Left lobe of liver (tissue), 2 donors: Measurements from ENCODE around the gene RBM5. TPM values are rescaled to one million over a fixed set of nuclear protein-coding genes. Genes with fewer than 3 reads are reported as not detected.
A peak's percentile ranks its signal among the peaks of the same experiment; 100 is the strongest.

ENCODE experiments used
- ATAC-seq: fragments of 200-7000 bp; cut with Tn5 transposase; one replicate; pipeline ENCODE4 v1.9.1; 2020; ENCODE audit warnings: mild to moderate bottlenecking, moderate library complexity
- DNase-seq: peaks from one replicate; pipeline ENCODE4 v3.0.0-alpha.2; 2020; ENCODE audit warnings: low spot score
- total RNA-seq: library from RNA; stranded (reverse); gene quantifications from one replicate; pipeline ENCODE4 v1.2.1, GENCODE V29; 2021
- donor health status: DM: no; HTN: no; CAD: no; lungs with moderate emphysema.
- donor health status: DM: no; HTN: yes; CAD: no.

The RBM5 gene
- total RNA-seq, 1 donor from 2014 or later, result 50.9 TPM

DNA sequence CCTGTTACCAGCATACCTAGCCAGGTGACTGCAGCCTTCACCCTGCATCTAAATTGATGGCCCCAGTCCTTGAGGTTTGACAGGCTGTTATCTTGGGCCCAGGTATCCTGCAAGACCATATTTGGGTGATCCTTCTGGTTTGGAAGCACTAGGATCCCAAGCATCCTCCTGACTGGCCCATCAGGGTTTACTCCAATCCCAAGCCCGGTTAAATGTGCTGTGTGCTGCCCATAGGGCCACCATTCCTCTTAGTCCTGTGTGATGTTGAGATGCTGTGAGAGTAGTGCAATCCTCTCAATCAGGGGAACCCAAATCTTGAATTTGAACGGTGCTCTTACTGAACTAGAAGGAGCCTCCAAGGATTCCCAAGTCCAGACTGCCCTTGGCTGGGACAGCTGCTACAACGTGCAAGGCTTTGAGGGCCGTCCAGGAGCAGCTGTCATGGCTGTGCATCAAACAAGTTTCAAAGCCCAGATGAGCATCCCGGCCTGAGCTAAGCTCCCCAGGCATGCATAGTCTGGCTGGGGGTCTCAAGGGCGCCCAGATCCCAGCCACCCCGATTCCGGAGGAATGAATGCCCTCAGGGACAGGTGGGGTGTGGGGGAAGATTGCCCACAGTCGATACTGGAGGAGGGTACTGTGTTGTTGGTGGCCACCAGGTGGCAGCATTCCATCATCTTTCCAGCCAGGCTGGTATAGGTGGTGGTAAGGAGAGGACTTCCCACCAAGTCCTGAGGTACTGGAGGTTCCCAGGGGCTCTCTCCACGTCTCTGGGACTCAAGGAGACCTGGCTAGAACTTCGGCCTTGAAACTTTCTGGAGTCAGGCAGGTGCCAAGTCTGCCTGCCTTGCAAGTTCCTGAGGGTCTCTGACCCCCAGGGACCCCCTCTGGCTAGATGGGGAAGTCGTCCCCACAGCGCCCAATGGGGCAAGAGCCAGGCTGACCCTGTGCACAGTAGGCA is 32.6 kb downstream of the RBM5 start:
- DNase-seq (peak; percentile 73), ATAC-seq (peak; percentile 86)

DNA sequence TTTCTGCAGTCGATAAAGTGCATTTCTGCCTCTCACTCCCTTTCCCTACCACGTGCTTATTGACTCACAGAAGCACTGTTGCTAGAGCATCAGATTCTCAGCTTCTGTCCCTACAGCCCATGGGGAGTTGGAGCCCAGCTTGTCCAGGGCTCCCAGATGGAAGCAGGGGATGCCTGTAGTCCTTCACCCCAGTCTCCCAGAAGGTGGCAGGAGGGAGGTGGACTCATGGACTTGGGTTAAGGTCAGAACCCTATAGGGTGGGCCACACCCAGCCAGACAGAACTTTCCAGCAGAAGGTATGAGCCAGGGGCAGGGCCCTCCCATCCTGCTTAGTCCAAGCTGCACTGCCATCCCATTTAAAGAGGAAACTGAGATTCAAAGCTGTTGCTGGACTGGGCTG is 33.4 kb downstream of the RBM5 start:
- no peak for ATAC-seq
- no peak for DNase-seq

DNA sequence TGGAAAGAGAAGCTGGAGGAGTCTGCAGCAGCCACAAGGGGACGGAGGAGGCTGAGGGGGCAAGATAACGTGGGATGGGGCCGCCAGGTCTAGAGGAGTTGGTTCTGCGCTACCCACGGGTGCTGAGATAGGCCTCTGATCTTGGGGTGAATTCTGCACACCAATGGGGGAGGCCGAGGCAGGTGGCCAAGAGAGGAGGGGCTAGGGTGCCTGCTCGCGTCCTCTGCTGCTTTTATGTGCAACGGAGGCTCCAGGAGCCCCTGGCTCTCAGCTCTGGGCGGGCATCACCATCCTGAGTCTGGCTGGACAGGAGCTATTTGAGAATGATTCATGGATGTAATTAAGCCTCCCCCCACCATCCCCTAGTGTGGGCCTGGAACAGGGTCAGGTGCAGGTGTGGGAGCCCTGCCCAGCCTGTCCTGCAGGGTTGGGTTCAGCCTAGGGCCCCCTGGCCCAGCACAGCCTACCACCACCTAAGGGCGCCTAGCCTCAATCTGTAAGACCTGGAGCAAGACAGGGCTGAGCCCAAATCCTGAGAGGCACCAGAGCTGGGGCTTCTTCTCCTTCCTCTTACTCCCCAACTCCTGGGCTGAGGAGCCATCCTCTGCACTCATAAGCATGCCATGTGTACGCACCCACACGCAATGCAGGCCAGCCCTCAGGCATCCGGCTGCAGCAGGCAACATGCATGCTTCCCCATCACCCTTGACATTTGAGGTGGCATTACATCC is 34.1 kb downstream of the RBM5 start:
- no peak for DNase-seq
- no peak for ATAC-seq

DNA sequence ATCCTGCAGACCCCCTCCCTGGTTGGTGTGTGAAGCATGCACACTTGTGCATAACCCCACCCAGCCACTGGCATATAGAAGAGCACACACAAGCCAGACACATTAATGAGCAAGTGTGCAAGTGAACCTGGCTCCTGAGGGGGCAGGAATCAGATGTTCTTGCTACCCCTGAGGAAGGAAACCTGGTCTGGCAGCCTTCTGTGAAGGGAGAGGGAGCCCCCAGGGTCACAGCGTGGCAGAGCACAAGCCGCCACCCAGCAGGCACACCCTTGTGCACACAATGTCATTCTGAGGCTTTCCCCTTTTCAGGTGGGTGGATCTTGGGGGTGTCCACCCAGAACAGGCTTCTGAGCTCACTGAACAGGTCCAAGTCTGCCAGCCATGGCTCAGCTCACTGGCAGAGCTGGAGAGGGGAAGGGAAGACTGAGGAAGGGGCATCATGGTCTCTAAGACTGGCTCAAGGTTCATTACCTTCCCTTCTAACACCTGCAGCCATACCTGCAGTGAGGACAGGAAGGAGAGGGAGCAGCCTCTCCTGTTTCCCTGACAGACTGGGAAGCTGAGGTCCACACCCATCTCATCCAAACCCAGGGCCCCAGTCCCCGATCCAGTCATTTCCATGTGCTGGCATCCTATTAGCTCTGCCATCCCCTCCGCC is 34.8 kb downstream of the RBM5 start:
- ATAC-seq (no peak), DNase-seq (no peak)

DNA sequence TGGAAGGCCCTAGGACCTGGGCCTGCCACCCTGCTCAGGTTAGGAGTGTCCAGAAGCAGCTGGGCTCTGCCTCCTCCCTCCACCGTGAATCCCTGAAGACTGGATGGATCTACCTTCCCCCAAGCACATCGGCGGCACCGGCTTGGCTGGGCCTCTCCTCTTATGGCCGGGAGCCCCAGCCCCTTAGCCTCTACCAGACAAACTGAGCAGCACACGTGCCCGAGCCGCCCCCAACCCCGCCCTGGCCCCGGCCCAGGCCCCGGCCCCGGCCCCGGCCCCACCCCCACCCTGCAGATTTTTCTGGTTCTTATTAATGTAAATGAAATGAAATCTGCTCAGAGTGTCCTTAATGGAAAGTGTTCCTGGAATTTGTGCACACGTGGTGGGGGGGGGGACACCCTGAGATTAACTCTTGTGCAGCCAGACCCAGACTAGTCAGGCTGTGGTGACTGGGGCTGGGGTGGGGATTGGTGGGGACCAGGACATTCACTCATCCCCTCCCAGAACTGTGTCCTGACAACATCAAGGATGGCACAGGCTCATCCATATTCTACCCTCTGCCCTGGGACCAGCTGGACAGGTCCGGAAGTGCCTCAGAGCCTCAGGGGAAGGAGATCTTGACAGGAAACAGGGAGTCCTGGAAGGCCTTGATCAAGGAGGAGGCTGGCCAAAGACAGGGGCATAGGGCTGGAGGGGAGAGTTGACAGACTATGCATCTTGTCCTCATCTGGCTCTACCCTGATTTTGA is 35.5 kb downstream of the RBM5 start:
- DNase-seq, result no peak
- no peak for ATAC-seq

DNA sequence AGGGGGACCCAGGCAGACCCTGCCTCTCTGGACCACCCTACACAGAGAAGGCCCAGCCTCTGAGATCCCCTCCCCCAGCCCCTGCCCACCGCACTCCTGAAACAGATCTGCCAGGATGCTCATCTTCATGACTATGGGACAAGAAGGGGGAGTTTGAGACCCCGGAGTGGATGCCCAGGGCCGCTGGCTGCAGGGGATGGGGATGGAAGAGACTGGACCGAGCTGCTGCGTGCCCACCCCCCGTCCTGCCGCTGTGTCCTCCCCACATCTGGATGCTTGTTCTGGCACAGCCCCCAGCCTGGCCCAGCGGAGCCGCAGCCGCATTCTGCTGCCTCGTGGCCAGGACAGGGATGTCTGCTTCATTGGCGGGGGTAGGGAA is 36.1 kb downstream of the RBM5 start:
- no peak for DNase-seq
- no peak for ATAC-seq

DNA sequence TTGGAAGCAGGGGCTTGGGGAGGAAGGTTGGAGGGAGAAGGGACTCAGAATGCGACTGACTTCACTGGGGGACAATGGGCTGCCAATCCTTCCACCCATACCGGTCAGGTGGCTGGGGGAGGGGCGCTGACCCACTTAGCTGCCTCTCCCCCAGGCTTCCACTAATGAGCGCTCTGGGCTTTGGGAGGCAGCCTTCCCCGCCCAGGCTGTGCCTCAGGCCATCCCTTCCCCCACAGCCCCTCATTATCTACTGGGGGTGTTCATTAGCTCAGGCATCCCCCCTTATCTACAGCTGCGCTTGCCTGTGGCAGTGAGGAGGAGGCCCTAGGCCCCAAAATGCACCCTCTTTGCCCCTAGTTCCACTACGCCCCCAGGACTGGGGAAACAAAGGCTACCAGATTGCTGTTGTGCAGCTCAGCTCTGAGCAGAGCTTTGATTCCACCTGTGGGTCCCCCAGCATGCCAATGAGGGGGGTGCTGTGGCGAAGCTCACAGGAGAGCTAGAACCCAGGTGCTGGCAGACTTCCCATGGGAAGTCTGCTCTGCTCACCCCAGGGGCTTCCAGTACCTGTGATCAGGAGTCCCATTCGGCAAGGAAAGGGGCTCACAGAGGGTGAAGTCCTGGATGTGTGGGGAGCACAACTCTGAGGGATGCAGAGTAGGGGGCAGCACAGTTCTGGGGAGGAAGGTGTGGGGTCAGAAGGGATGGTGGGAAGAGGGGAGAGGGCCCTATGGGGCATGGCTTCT is 37.0 kb downstream of the RBM5 start:
- no peak for DNase-seq
- no peak for ATAC-seq

DNA sequence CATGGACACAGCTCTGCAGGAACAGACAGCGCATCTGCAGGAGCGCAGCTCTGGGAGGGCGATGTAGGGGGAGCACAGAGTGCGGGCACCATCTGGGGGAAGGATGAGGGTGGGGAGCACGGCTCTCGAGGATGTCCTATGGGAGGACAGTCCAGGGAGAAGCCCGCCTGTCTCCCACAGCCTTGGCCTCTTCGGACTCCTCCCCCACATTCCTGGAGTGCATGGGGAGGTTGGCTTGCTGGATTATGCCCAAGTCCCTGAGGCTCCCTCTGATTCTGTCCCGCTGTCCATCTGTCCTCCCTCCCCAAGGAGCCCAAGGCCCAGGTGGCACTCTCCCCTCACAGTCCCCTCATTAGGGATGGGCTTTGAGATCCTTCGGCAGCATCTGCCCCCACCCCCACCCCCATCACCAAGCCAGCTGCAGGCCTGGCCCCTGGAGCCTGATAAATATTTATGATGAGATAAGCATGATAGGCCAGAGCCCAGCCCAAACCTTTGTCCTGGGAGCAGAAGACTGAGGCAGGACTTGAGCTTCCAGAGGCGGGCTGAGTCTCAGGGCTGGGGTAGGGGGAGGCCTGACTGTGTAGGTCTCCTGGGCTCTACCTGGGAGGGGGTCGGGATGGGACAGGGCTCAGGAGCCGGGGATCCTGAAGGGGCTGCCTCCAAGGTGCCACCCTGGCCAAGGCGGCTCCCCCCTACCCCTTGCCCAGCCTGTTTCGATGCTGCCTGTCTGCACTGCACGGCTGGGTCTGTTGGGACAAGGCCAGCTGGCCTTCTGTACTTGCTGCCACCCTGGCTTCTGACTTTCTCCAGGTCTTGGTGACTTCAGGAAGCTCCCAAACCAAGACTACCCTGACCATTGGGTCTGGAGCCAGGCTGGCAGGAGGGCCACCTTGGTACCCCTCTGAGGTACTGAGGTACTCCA is 37.8 kb downstream of the RBM5 start:
- no peak for DNase-seq

DNA sequence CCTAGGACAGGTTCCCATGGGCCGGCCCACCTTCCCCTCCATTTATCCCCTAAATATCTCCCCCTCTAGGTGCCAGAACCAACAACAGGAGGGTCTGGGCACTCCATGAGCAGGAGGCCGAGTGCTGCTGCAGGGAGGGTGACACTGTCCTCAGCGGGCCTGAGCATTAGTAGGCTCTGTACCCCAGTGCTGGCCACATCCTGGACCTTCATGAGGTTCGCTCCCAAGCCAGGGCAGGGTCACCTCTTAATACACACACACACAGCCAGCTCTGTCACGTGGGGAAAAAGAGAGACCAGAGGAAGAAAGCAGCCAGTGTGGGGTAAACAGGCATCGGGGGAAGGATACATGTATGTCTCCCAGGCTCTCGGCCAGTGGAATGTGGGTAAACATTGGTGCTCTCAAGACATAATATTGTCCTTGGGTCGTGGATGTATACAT is 38.6 kb downstream of the RBM5 start:
- no peak for ATAC-seq
- DNase-seq, result no peak

More for the DNA sequence above, 37.8 kb downstream of the RBM5 start:
- no peak for ATAC-seq

DNA sequence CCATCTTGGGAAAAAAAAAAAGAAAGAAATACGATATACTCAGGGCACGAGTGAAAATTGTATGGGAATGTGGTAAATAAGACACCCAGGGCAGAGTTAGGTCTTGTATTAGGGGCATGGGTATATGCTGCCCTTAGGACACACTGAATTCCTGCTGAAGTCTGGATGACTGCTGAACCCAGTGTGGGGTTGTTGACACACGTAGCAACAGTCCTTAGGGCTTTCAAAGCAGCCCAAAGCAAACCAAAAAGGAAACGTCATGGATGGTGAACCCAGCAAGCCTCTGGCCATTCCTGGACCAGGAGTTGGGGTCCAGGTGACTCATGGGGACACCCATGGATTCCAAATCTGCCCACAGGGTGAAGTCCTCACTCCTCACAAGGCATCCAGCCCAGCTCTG is 39.3 kb downstream of the RBM5 start:
- DNase-seq, result no peak
- ATAC-seq, result no peak

DNA sequence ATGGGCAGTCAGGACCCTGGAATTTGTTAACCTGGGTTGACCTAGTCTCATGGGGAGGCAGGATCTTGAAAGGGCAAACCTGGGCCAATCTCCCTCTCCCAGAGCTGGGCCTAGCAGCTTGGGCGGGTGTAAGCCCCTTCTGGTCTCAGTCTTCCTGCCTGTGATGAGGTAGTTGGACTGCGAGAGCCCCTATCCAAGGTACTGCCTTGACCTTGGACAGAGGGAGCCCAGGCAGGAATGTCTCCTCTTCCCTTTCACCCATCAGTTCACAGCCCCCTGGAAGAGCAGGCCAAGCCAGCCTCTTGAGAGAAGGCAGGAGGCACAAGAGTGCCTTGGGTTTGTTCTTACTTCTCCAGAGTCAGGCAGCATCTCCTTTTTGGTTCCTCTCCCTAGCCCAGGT is 41.7 kb downstream of the RBM5 start:
- ATAC-seq (no peak), DNase-seq (no peak)

DNA sequence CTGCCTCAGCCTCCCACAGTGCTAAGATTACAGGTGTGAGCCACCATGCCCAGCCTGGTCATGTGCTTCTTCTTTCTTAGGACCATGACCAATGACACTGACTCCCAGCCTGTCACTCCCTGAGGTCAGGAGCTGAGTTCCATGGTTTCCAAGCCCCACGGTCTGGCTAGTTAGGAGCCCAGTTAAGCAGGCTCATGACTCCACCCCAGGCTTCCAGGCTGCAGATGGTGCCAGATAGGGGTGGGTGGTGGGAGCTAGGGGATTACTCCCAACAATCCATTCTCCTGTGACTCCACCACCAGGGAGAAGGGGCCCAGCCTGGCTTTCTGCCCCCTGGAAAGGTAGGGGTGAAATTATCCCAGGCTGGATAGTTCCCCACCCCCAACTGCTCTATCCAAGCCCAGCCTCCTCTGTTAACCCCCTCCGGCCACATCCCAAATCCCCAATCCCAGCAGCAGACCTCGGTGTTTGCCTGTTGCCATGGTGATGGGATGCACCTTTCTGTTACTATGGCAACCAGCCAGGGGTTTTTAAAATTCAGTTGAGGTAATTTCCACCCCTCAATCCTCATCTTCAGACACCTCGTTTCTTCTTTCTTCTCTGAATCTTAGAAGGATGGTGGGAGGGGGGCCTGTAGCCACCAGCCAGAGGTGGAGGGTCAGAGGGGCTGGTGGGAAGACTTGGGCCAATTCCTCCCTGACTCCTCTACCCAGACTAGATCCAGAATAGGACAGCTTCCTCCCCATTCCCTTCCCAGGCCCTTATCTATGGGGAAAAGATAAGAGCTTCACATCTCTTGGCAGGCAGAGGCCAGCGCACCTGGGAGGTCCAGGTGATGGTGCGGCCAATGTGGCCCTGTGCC is 43.9 kb downstream of the RBM5 start:
- ATAC-seq, result no peak
- DNase-seq, result no peak

DNA sequence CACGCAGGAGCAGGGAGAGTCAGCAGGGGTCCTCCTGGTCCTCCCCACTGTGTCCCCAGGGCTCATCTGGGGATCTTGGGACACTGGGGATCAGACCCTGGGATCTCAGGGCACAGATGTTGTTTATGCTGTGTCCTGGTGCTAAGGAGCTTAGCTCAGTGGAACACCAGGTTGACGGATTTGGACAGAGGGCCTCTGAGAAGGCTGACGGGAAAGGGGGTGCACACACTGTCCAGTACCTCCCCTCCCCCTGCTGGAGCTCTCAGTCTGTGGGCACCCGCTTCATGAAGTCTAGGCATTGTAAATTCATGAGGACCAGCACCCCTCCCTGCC is 44.5 kb downstream of the RBM5 start:
- no peak for DNase-seq
- no peak for ATAC-seq

DNA sequence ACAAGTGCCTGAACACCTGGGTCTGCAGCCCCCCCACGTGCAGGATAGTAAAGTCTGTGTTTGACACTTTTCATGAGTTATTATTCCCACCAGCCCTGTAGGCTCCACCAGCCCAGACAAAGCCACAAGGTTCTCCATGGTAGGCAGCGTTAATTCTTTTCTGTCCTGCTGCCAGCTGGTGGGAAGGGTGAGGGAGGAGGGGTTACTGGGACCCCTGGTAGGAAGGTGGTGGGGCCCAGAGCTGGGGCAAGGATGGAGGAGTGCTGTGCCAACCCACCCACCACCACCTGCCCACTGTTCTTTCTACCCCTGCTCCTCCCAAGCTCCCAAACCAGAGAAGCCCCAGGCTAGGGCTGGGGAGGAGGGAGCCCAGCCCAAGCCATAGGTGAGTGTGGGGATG is 45.6 kb downstream of the RBM5 start:
- DNase-seq (no peak), ATAC-seq (no peak)

DNA sequence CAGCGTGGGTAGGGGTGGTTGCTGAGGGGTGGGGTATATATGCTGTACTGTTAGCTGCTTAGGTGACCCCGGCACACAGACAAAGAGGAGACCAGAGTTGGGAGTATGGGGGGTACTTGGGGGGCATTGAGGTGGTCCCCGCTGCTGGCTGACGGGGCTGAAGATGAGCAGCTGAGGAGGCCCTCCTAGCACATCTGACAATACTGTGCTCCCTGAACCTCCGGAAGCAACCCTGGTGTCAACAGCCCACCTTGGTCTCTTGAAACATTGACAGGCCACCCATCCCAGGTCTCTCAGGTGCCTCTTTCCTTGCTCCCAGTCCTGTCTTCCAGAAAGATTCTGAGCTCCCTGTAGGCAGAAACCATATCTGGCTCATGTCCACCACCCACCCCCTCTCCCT is 47.2 kb downstream of the RBM5 start:
- ATAC-seq (no peak), DNase-seq (no peak)

DNA sequence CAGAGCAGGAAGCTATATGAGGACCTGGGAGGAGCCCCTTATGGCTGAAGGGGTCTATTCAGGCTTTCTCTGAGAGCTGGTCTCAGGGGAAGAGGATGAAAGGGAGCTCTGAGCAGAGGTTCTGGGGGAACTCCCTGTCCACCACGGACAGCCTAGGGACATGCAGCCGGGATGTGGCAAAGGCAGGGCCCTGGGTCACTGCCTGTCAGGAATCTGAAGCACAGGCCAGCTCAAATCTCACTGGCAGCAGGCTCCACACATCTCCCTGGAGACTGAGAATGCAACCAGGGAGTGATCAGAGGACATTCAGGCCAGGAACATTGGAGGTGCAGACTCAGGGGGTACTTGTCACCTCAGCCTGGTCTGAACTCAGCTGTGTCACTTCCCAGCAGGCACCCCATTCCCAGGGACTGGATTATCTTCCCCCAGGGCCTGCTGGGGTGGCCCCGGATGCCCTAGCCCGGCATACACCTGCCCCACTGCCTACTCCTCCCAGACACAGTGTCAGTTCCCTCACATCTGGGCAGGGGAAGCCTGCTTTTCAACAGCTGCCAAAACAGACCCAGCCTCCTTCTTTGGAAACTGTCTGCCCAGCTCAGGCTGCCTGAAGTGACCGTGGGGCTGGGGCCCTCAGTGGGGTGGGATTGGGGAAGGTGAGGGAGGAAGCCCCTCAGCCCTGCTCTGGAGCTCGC is 48.1 kb downstream of the RBM5 start:
- ATAC-seq (no peak), DNase-seq (no peak)

DNA sequence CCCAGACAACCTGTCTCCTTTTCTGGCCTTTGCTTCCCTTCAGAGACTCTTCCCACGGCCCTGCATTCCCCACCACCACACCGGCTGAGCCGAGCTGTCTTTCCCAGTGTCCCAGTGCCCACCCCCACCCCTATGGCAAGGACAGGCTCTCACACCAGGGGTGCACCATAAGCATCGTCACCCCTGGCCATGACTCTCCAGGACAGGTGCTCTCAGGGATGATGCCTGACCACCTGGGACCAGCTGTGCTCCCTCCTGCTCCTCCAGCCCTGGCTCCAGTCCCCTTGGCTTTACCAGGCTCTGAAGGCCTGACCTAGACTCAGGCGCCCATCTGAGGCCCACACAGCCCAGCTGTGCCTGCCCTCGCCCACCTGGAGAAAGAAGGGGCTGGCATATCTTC is 48.8 kb downstream of the RBM5 start:
- DNase-seq (no peak), ATAC-seq (no peak)
